Ishikawa (cell line): ENCODE data around the gene WDR46.

ENCODE experiments used
- CEBPB ChIP-seq: IDR thresholded peaks from 2 replicates; pipeline ENCODE4 v1.6.1; 2012
- CREB1 ChIP-seq: IDR thresholded peaks from 2 replicates; pipeline ENCODE4 v1.6.1; 2012; ENCODE audit warnings: low read depth
- EGR1 ChIP-seq: IDR thresholded peaks from 2 replicates; pipeline ENCODE4 v1.6.1; 2012
- EP300 ChIP-seq: IDR thresholded peaks from 2 replicates; pipeline ENCODE4 v1.6.1; 2012; ENCODE audit warnings: borderline replicate concordance
- FOXM1 ChIP-seq: IDR thresholded peaks from 2 replicates; pipeline ENCODE4 v1.6.1; 2012; ENCODE audit warnings: low read depth, borderline replicate concordance
- NFIC ChIP-seq: IDR thresholded peaks from 2 replicates; pipeline ENCODE4 v1.6.1; 2012
- RAD21 ChIP-seq: IDR thresholded peaks from 2 replicates; pipeline ENCODE4 v1.6.1; 2012; ENCODE audit warnings: low read depth
- REST ChIP-seq: IDR thresholded peaks from 2 replicates; pipeline ENCODE4 v1.6.1; 2012; ENCODE audit warnings: low read depth, mild to moderate bottlenecking
- TAF1 ChIP-seq: IDR thresholded peaks from 2 replicates; pipeline ENCODE4 v1.6.1; 2012; ENCODE audit warnings: low read depth, mild to moderate bottlenecking
- TCF12 ChIP-seq: IDR thresholded peaks from 2 replicates; pipeline ENCODE4 v1.6.1; 2012; ENCODE audit warnings: low read depth
- TEAD4 ChIP-seq: IDR thresholded peaks from 2 replicates; pipeline ENCODE4 v1.6.1; 2012
- YY1 ChIP-seq: IDR thresholded peaks from 2 replicates; pipeline ENCODE4 v1.6.1; 2012; ENCODE audit warnings: low read depth
- ZBTB7A ChIP-seq: IDR thresholded peaks from 2 replicates; pipeline ENCODE4 v1.6.1; 2012; ENCODE audit warnings: low read depth
- TF ChIP-seq, protein P1 (sequence below): IDR thresholded peaks from 2 replicates; pipeline ENCODE4 v1.6.1; 2012
- TF ChIP-seq, protein P2 (sequence below): IDR thresholded peaks from 2 replicates; pipeline ENCODE4 v1.6.1; 2012

Gene WDR46

DNA sequence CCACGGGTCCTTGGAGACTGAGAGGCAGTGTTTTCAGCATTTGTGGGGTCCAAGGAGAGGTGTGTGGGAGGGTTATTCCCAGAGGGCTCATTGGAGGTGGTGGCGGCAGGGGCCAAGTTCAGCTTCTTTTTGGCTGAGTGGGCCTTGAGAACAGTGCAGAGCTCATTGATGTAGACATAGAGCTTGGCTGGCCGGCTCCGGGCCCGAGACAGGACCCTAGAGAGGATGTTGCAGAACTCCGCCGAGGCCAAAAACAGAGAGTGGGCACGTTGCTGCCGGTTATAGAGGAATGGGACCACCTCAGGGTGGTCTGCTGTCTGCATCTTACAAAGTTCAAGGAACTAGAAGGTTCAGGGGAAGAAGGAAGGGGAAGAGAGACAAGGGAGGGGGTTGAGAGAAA is 32.2 kb upstream of the WDR46 start:
- TF ChIP-seq NFIC (no peak), CREB1 (no peak), TEAD4 (no peak), ZBTB7A (no peak), REST (no peak), FOXM1 (no peak), TCF12 (no peak), EGR1 (no peak), CEBPB (no peak), YY1 (no peak), TAF1 (no peak), EP300 (no peak), RAD21 (no peak)
- TF ChIP-seq, protein P1, sequence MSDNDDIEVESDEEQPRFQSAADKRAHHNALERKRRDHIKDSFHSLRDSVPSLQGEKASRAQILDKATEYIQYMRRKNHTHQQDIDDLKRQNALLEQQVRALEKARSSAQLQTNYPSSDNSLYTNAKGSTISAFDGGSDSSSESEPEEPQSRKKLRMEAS: no peak
- TF ChIP-seq, protein P2, sequence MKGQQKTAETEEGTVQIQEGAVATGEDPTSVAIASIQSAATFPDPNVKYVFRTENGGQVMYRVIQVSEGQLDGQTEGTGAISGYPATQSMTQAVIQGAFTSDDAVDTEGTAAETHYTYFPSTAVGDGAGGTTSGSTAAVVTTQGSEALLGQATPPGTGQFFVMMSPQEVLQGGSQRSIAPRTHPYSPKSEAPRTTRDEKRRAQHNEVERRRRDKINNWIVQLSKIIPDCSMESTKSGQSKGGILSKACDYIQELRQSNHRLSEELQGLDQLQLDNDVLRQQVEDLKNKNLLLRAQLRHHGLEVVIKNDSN: no peak

- TF ChIP-seq CREB1 (no peak), YY1 (no peak), EP300 (no peak), EGR1 (no peak), FOXM1 (no peak), TAF1 (no peak), RAD21 (no peak), CEBPB (no peak), ZBTB7A (no peak), TEAD4 (no peak), NFIC (no peak), REST (no peak)
- TF ChIP-seq, protein P2: no peak
- TF ChIP-seq, protein P1: no peak
Observed at GRCh38 chr6:33320315-33321181, 31.5 kb upstream of the WDR46 start.

DNA sequence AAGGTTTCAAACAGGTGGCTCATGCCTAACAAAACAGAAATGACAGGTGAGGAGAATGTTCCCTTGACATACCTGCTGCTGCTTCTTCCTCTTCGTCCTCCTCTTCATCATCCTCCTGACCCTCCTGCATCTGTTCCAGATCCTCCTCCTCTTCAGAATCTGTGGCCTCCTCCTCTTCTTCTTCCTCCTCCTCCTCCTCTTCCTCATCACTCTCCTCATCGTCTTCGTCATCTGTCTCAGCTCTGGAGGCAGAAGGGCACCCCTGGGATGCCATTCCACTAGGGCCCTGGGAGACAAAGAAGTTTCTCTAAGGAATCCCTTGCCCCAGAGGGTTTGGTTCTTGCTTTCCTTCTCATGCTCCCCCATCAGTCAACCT is 30.9 kb upstream of the WDR46 start:
- no peak for TF ChIP-seq YY1

DNA sequence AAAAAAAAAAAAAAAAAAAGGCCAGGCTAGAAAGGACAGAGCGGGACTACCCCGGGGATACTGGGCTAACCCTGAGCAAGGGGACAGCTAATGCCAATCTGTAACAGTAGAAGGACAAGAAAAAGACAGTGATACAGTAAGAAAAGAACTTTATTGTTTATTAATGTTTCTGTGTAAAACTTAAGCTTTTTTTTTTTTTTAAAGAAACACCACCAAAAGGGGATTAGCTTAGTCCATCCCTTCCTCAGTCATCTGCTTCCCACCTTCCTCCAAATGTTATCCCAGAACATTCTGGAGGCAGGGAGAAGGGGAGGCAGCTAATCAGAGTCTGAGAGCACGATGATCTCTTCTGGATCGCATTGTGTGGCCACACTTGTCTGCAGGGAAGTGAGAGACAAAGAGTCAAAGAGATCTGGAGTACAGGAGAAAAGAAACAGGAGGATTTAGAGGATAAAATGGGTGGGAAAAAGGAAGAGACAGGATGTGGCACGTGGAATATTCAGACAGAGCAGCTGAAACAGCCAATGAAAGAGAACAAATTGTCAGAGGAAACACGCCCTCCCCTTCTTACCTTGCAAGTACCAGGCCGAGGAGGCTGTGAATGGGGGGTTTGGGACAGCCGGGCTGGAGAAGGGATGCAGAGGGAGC is 29.5 kb upstream of the WDR46 start:
- no peak for TF ChIP-seq CREB1
- TF ChIP-seq, protein P2: no peak
- TF ChIP-seq REST: no peak
- TF ChIP-seq YY1: no peak
- TF ChIP-seq CEBPB: no peak
- no peak for TF ChIP-seq EGR1
- TF ChIP-seq FOXM1: no peak
- TF ChIP-seq NFIC: no peak
